ENCODE results near the gene SCOC.
"Not testable (repeated sequence)": the region's sequence is repeated elsewhere in the genome, so short reads cannot be mapped to it uniquely, and the experiment has no call there.

Gene SCOC

DNA sequence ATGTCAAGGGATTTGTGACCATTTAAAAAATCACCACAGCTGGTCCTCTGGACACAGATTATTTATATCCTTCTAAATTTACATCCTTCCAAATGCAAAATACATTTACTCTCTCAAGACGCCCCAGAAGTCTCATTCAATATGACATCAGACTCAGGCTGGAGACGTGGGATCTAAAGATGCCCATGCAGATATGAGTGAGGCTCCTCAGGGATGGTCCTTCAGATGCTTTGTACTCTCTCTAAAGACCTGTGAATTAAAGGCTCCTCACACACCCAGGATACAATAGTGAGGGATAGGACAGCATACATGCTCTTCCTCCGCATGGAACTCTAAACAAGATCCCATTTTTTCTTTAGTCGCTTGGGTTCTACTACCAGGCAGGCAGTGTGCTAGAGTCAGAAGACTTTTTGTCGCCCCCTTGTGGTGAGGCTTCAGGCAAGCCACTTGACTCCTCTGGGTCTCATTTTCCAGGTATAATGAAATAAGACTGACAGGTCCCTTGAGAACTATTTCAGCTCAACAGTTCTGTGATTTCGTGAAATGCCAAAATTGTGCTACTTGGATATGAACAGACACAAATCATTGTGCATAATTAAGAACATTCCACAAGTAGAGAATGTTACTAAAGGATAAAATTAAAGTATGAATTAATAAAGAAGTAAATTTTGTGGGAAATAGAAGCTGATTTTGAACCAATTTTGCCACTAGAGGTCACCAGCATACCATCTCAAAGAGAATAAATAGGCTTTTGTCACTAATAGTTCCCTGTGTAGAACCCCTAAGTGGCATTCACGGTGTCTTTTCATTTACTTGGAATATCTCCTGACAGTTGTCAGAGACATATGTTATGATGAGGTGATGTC, 13.7 kb upstream of the SCOC start:
- DNase-seq (ENCODE audit: low read depth in 4 of 4, low spot score in 1 of 4): peak; percentile 65 to 72 (median 70)

DNA sequence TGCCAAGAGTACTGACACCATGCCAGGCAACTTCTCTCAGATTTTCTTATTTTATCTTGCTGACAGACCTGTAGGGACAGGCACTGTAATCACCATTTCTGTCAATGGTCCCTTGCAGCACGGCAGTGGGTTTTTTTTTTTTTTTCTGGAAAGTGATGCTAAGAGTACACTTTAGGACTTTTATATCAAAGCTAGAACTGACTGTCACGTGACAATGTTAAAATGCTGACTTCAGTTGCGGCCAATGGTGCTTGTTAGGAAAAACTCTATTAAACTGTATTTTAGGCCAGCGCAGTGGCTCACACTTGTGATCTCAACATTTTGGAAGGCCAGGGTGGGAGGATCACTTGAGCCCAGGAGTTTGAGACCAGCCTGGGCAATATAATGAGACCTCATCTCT, 12.3 kb upstream of the SCOC start:
- DNase-seq (ENCODE audit: low read depth in 4 of 4, low spot score in 1 of 4): no peak

DNA sequence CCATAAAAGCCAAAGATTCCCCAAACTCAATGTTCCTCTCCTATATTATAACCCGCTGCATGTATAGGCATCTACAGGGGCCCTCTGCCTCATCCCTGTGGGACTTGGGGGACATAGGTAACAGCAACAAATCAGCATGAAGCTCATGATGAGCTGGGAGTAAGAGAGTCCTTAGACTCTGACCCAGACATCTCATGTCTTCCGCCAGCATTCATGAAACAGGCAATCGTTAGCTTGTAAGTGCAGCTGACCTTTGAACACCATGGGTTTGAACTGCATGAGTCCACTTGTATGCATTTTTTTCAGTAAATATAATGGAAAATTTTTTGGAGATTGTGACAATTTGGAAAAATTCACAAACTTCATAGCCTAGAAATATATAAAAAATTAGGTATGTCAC, 10.4 kb upstream of the SCOC start:
- DNase-seq (ENCODE audit: low read depth in 4 of 4, low spot score in 1 of 4): no peak

DNA sequence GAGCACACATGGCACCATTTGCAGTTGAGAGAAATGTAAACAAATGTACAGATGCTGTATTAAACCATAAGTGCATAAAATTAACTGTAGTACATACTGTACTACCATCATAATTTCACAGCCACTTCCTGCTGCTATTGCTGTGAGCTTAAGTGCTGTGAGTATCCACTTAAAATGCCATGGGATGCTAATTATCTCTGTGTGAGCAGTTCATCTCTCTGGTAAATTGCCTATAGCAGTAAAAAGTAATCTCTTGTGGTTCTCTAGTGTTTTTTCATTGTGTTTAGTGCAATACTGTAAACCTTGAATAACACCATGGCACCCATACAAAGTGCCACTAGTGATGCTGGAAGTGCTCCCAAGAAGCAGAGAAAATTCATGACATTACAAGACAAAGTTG, 9.9 kb upstream of the SCOC start:
- DNase-seq (ENCODE audit: low read depth in 4 of 4, low spot score in 1 of 4): no peak

GRCh38 chr4:140367738-140368137, 5.7 kb upstream of the SCOC start:
- no peak for DNase-seq (ENCODE audit: low read depth in 4 of 4, low spot score in 1 of 4)

- no peak for DNase-seq (ENCODE audit: low read depth in 4 of 4, low spot score in 1 of 4)
Observed at GRCh38 chr4:140368686-140369085, 4.8 kb upstream of the SCOC start.

DNA sequence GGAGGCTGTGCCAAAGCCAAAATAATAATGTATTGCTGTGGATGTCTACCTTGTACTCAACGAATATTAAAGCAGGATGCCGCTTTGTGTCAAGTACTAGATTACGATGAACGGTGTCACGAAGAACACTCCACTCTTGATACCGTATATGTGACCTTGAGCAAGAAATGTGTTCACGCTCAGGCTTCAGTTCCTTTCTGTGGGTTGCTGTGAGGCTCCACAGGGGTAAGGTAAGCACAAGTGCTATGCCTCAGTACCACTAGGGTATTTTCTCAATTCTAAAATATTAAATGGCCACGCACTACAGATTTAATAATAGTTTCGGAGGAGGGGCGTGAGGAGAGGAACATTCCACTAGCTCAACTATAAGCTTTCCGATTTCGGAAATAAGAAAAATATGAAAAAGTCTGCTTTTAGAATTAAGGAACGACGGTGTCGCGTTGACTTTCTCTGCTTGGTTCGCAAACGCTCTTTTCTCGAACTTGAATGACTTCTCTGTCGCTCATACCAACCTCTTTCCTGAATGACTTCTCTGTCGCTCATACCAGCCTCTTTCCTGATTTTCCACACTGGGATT, 607 bp upstream of the SCOC start:
- DNase-seq (ENCODE audit: low read depth in 4 of 4, low spot score in 1 of 4): peak in 1 of 4 experiments; percentile 4

- DNase-seq (ENCODE audit: low read depth in 4 of 4, low spot score in 1 of 4): no peak
Observed at GRCh38 chr4:140374130-140374477, 658 bp downstream of the SCOC start.

DNA sequence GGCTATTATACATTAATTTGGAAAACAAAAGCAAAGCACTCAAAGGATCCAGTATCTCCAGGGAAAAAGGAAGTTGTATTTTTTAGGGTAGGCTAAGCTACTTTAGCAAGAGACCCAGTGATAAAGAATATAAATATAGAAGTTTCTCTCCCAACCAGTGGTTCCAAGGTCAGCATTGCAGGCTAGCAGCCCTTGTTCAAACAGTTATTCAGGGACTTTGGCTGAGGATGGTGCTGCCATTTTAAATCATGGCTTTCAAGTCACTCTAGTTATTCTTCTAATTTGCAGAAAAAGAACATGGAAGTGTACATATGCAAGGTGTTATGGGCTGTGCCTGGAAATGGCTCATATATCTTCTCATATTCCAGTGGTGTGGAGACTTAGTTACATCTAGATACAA, 9.3 kb downstream of the SCOC start:
- no peak for DNase-seq (ENCODE audit: low read depth in 4 of 4, low spot score in 1 of 4)

DNA sequence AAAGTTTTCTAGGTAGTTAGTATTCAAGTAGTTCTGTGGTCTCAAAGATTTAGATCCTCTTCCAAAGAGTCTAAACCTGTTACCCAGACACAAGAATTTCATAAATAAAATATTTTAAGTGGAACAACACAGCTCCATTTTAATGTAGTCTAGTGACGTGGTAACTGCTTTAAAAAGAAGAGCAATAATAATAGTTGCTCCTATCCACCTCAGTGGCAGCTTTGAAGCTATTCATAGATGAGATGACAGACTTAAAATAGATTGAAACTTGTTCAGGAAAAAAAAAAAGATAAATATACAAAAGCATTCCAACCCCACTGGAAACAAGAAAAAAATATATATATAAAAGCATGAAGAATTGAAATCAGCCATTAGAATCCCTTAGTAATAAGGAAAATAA, 14.6 kb downstream of the SCOC start:
- DNase-seq (ENCODE audit: low read depth in 4 of 4, low spot score in 1 of 4): no peak

DNA sequence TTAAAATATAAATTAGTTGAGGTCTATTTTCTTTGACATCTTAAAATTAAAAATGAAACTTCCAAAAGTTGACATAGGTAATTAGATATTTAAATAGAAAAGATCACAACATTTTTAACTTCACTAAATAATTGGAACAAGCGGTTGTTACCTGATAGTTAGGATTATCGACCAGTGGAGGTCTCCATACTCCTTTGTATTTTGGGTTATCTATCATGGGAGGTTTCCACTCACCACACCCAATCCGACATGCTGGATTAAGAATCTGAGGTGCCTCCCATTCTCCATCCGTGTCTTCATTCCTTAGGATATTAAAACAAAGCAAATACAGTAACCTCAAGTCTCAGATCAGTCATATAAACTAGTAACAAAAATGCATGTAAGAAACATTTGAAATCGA, 22.2 kb downstream of the SCOC start:
- no peak for DNase-seq (ENCODE audit: low read depth in 4 of 4, low spot score in 1 of 4)

DNA sequence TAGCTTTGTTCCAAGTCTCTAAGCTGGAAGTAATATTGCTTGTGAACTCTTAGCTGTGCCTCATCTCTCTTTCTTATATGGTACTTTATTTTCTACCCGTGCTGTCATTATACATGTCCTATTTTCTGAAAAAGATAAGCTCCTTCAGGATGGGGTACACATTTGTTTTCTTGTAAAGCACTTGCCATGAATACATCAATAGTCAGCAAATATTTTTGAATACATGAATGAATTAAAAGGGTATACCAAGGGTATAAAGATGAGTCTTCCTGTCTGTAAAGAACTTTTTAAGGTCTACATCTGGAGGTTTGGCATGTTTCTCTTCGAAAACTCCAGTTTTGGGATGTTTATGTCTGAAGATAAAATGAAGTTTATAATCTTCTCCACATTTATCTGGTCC, 26.7 kb downstream of the SCOC start:
- no peak for DNase-seq (ENCODE audit: low read depth in 4 of 4, low spot score in 1 of 4)

GRCh38 chr4:140406292-140406691, 32.8 kb downstream of the SCOC start:
- no peak for DNase-seq (ENCODE audit: low read depth in 4 of 4, low spot score in 1 of 4)

- no peak for DNase-seq (ENCODE audit: low read depth in 4 of 4, low spot score in 1 of 4)
Observed at GRCh38 chr4:140408974-140409373, 35.5 kb downstream of the SCOC start.

DNA sequence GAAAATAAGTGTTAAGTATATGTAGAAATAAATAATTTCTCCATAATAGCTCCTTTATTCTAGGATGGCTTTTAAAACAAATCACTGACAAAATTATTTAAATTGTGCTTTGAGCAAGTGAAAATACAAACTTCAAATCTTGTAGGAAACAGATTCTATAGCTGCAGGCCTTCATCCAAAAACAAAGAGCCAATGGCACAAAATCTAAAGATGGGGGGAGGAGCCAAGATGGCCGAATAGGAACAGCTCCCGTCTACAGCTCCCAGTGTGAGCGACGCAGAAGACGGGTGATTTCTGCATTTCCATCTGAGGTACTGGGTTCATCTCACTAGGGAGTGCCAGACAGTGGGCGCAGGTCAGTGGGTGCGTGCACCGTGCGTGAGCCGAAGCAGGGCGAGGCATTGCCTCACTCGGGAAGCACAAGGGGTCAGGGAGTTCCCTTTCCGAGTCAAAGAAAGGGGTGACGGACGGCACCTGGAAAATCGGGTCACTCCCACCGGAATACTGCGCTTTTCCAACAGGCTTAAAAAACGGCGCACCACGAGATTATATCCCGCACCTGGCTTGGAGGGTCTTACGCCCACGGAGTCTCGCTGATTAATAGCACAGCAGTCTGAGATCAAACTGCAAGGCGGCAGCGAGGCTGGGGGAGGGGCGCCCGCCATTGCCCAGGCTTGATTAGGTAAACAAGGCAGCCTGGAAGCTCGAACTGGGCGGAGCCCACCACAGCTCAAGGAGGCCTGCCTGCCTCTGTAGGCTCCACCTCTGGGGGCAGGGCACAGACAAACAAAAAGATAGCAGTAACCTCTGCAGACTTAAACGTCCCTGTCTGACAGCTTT, 39.9 kb downstream of the SCOC start:
- DNase-seq (ENCODE audit: low read depth in 4 of 4, low spot score in 1 of 4): not testable (repeated sequence)

- DNase-seq (ENCODE audit: low read depth in 4 of 4, low spot score in 1 of 4): no peak
Observed at GRCh38 chr4:140423106-140423505, 49.7 kb downstream of the SCOC start.

DNA sequence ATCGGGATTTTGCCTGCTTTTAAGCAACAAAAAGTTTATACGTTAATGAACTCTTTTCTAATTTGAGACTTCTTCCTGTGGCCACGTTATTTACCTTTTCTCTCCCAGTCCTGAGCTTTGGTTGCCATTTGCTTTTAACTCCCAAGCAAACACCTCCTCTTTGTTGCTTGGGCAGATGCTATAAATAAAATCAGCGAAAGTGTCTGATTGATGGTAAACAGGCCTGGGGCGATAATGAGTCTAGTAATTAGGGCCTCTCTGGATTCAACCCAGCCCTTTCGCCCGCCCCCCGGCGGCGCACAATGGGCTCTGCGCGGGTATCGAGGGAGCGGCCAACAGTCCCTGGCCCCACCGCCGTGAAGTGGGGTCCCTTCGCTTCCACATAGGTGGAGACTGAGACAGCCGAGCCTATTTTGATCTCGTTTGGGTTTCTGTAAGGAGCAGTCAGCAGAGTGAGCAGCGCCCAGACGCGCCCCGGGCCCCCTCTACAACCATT, 53.2 kb downstream of the SCOC start:
- peak in 1 of 4 experiments; percentile 1 for DNase-seq (ENCODE audit: low read depth in 4 of 4, low spot score in 1 of 4)

- peak in 3 of 4 experiments; percentile 22 to 57 (median 30) for DNase-seq (ENCODE audit: low read depth in 4 of 4, low spot score in 1 of 4)
Observed at GRCh38 chr4:140427106-140427918, 53.9 kb downstream of the SCOC start, which contains the start of gene CLGN. Gene CLGN, minus strand, starts transcription at chr4:140427648. Its CDS starts 14,570 bp downstream, at chr4:140413078.

DNA sequence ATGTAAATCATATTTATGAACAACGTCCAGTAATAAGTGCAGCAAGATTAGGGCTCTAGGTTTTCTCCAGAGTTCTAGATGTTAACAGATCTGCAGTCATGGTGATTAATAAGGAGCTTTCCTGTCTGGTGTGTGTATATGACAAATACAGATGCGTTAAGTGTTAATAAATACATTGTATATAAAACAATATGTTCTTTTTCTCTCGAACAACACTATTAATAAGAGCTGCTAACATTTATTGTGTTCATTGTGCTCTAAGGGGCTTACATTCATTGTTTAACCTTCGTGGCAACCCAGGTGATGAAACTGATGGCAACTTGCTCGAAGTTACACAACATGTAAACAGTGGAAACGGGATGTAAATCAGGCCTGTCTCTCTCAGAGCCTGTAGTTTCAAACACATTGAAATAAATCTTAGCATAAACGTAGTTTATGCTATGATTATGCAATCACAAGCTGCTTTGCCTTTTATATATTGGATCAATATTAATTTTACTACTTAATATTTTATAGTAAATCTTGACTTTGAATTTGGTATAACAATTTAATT, 54.5 kb downstream of the SCOC start:
- no peak for DNase-seq (ENCODE audit: low read depth in 4 of 4, low spot score in 1 of 4)
